HL-60 (cell line): ENCODE results near the gene TMEM91.

Experiments
- GABPA ChIP-seq: IDR thresholded peaks from 2 replicates; pipeline ENCODE4 v1.6.1; 2012; ENCODE audit warnings: low read depth
- POLR2AphosphoS5 ChIP-seq: IDR thresholded peaks from 2 replicates; pipeline ENCODE4 v1.6.1; 2012; ENCODE audit warnings: low read depth
- SPI1 ChIP-seq: IDR thresholded peaks from 2 replicates; pipeline ENCODE4 v1.6.1; 2012; ENCODE audit warnings: low read depth, mild to moderate bottlenecking, borderline replicate concordance
- TF ChIP-seq, protein P1 (sequence below): IDR thresholded peaks from one replicate; pipeline ENCODE4 v1.5.1; 2011; ENCODE audit warnings: low read length, control low read depth, inconsistent platforms; ENCODE audit not compliant: insufficient read depth

GRCh38 chr19:41421314-41421713 lies 45.0 kb downstream of the TMEM91 start:
- TF ChIP-seq, protein P1, sequence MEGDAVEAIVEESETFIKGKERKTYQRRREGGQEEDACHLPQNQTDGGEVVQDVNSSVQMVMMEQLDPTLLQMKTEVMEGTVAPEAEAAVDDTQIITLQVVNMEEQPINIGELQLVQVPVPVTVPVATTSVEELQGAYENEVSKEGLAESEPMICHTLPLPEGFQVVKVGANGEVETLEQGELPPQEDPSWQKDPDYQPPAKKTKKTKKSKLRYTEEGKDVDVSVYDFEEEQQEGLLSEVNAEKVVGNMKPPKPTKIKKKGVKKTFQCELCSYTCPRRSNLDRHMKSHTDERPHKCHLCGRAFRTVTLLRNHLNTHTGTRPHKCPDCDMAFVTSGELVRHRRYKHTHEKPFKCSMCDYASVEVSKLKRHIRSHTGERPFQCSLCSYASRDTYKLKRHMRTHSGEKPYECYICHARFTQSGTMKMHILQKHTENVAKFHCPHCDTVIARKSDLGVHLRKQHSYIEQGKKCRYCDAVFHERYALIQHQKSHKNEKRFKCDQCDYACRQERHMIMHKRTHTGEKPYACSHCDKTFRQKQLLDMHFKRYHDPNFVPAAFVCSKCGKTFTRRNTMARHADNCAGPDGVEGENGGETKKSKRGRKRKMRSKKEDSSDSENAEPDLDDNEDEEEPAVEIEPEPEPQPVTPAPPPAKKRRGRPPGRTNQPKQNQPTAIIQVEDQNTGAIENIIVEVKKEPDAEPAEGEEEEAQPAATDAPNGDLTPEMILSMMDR: no peak
- no peak for TF ChIP-seq GABPA
- TF ChIP-seq POLR2AphosphoS5: no peak; the same call in 1 of the 2 replicates
- no peak for TF ChIP-seq SPI1
